Activated T-cell treated with anti-CD3 and anti-CD28 coated beads for 1 hour (primary cell): ENCODE measurements around the gene GABRR2.
"Not testable (repeated sequence)": the region's sequence is repeated elsewhere in the genome, so short reads cannot be mapped to it uniquely, and the experiment has no call there.

Experiments
- DNase-seq: peaks from one replicate; pipeline ENCODE4 v3.0.0-alpha.2; 2020; ENCODE audit warnings: low read depth

Gene GABRR2

DNA sequence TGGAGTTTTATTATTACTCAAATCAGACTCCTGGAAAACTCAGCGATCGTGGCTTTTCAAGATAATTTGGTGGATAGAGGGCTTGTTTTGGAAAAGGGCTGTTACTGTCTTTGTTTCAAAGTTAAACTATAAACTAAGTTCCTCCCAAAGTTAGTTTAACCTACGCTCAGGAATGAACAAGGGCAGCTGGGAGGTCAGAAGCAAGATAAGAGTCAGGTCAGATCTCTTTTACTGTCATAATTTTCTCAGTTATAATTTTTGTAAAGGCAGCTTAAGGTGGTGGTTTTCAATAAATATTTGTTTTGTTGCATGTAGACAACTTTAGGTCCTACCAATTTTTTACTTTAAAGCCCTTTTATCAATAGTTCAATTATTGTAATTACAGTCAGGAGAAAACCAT is 9.2 kb upstream of the GABRR2 start:
- DNase-seq = no peak

- DNase-seq = no peak
Observed at GRCh38 chr6:89323511-89323971, 8.4 kb upstream of the GABRR2 start.

DNA sequence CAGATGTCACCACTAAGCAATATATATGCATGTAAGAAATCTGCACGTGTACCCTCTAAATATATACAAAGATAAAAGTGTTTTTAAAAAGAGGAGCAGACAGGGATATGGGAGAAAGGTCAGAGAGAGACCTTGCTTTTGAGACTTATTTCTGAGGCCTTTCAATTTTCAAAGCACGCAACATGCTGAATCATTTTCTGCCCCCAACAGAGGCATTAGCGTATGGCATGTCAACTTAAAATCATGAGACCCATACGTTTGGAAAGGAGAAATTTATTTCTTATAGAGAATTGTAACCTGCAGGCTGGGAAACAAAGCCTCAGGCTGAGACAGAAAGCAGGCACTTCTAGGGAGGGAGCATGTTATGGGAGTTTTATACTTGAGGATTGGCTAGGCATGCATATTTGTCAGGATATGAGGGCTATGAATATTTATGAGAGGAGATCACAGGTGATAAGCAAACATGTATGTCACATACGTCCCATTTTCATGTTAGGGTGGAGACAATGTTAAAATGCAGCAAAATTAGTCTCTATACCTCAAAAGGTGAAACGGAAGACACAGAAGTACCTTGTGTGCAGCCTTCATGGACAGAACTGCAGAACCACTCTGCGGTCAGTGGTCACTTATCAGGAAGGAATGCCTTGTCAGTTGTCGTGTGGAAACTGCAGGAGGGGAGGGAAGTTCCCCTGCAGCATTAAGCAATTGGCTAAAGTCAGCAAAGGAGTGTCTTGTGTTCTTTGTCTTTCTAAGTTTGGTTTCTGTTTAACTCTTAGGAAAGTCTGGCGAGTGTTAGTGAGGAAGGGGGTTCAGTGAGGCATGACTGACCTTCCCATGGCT is 6.3 kb upstream of the GABRR2 start:
- no peak for DNase-seq

DNA sequence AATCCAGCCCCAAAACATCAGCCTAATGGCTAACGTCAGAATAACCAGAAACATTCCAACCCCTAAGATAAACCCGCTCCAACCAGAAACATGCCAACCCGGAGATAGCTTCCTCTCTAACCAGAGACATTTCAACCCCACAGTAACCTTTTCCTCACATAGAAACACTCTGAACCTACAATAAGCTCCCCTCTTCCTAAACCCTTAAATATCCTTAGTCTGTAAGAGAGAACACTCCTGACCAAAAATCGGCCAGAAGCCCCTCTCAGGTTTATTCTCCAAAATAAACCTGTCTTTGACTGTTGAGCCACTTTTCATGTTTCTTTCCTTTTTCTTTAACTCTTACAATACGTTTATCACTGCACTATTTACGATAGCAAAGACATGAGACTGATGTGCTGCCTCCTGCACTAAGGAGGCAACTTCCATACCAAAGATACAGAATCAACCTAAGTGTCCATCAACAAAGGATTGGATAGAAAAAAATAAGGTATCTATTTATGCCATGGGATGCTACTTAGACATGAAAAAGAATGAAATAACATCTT is 5.0 kb upstream of the GABRR2 start:
- no peak for DNase-seq

GRCh38 chr6:89317067-89317466 is 2.0 kb upstream of the GABRR2 start:
- no peak for DNase-seq

DNA sequence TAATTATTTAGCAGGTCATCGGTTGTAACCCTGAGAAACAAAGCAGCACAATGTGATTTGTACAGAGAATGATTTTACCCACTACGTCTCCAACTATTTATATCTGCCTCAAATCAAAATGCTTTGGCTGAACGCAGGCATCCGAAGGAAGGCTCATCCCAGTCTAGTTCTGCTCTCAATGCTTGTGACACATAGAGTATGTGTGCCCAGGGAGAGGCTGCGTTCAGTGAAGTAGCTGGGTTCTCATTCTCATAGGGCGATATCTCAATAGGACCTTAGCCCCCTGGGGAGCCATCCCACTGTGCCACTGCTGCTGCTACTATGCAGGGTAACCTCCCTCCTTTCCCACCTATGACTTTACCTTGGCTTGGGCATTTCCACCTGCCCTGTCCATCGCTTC is 407 bp downstream of the GABRR2 start:
- no peak for DNase-seq

- DNase-seq = no peak
Observed at GRCh38 chr6:89313006-89313405, 2.1 kb downstream of the GABRR2 start.

DNA sequence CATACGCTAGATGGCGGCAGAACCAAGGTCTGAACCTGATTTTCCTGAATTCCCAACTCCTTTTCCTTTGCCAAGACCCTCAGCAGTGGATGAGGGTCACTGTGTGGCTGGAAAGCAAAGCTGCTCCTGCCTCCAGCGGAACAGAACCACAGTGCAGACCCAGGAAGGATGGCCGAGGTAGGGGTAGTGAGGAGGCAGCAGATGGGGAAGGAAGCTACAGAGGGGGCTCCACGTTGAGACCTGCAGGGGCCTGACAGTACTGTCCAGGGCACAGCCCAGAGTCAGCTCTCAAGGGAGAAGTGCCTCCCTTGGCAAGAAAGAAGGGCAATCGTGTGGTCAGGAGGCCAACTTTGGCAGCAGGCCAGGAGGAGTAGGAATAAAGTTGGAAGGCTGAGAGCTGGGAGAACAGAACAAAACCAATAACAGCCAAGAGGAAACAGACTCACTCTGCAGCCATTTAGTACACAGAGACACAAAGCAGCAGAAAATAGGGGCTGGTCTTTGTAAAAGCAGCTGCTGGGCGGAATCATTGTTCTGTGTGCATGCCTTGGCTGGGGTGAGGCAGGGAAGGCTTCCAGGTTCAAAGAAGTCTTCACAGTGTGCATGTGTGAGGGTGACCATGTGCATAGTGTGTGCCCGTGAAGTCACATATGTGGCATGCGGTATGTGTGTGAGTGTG is 3.1 kb downstream of the GABRR2 start:
- no peak for DNase-seq

GRCh38 chr6:89311530-89311852 is 3.6 kb downstream of the GABRR2 start:
- no peak for DNase-seq

- DNase-seq = no peak
Observed at GRCh38 chr6:89310929-89311328, 4.2 kb downstream of the GABRR2 start.

- no peak for DNase-seq
Observed at GRCh38 chr6:89308525-89309395, 6.3 kb downstream of the GABRR2 start.

DNA sequence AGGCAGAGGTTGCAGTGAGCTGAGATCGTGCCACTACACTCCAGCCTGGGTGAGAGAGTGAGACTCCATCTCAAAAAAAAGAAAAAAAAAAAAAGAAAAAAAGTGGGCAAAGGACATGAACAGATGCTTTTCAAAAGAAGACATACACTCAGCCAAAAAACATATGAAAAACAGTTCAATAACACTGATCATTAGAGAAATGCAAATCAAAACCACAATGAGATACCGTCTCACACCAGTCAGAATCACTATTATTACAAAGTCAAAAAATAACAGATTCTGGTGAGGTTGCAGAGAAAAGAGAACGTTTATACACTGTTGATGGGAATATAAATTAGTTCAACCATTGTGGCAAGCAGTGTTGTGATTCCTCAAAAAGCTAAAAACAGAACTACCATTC is 10.6 kb downstream of the GABRR2 start:
- not testable (repeated sequence) for DNase-seq

- DNase-seq = no peak
Observed at GRCh38 chr6:89302936-89303335, 12.2 kb downstream of the GABRR2 start.

- no peak for DNase-seq
Observed at GRCh38 chr6:89302195-89302770, 12.8 kb downstream of the GABRR2 start.

GRCh38 chr6:89301586-89302194 is 13.4 kb downstream of the GABRR2 start:
- DNase-seq = no peak

DNA sequence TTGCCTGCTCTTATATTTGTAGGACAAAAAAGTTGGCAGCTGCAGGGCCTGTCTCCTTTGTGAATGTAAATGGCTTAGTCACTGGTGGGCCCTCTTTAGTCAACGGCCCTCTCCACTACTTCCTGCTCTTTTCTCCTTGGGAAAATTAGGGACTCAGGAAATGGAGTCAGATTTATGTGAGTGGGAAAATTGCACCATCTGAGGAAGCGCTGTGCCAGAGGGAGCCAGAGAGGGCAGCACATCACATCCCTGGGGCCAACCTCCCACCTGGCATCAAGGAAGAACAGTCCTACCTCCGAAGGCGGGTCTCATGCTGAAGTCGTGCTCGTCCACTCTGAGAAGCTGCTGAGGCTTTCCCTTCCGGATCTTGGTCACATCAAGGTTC is 15.6 kb downstream of the GABRR2 start:
- no peak for DNase-seq

GRCh38 chr6:89298680-89299465 is 16.2 kb downstream of the GABRR2 start:
- peak; percentile 9 for DNase-seq

- DNase-seq = peak; percentile 22
Observed at GRCh38 chr6:89297695-89298351, 17.3 kb downstream of the GABRR2 start.

DNA sequence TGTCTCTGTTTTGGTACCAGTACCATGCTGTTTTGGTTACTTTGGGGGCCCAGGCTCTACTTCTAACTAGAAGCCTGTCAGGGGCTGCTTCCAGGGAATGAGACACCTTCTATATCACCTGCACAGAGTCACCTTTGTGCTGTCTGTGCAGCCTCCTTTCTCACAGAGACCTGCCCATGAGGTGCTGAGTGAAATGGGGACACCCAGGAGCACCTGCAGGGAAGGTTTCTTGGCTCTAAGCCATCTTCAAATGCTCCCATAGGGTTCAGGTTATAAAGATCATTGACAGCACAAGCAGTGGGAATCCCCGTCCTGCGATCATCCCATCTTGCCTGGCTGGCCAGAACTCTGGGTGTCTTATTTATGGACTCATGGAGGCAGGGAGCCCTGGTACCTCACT is 19.1 kb downstream of the GABRR2 start:
- DNase-seq = no peak

DNA sequence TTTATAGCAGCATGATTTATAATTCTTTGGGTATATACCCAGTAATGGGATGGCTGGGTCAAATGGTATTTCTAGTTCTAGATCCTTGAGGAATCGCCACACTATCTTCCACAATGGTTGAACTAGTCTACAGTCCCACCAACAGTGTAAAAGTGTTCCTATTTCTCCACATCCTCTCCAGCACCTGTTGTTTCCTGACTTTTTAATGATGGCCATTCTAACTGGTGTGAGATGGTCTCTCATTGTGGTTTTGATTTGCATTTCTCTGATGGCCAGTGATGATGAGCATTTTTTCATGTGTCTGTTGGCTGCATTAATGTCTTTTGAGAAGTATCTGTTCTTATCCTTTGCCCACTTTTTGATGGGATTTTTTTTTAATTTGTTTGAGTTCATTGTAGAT is 20.0 kb downstream of the GABRR2 start:
- DNase-seq = not testable (repeated sequence)
